ENCODE results near the gene MUC5B. TPM values are rescaled to one million over a fixed set of nuclear protein-coding genes. Genes with fewer than 3 reads are reported as not detected.

MUC5B gene
- total RNA-seq, 4 donors from 2014 or later: 0.04 to 139 (median 1.6) TPM

DNA sequence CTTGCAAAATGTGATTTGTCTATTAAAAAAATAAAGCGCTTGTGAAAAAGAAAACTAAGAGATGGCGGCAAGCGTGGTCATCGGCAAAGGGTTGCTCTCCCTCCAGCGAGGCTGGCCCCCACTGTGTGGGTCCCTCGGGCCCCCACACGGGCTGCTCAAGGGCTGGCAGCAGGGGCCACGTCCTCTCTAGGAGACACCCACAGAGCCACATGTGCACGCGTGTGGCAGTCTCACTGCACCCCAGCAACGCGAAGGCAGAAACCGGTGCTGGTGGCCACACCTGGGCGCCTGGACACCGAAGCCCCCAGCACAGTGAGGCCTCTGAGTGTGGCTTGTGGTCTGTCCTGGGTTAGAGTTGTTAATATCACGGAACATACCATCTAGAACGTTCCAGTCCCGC, 52.2 kb downstream of the MUC5B start:
- no peak for DNase-seq
- 91 to 93% methylated on average over 8 to 10 of the region's 18 CpGs for WGBS, 2 donors
- TF ChIP-seq, protein P1, sequence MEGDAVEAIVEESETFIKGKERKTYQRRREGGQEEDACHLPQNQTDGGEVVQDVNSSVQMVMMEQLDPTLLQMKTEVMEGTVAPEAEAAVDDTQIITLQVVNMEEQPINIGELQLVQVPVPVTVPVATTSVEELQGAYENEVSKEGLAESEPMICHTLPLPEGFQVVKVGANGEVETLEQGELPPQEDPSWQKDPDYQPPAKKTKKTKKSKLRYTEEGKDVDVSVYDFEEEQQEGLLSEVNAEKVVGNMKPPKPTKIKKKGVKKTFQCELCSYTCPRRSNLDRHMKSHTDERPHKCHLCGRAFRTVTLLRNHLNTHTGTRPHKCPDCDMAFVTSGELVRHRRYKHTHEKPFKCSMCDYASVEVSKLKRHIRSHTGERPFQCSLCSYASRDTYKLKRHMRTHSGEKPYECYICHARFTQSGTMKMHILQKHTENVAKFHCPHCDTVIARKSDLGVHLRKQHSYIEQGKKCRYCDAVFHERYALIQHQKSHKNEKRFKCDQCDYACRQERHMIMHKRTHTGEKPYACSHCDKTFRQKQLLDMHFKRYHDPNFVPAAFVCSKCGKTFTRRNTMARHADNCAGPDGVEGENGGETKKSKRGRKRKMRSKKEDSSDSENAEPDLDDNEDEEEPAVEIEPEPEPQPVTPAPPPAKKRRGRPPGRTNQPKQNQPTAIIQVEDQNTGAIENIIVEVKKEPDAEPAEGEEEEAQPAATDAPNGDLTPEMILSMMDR (IDR thresholded peaks at IDR 0.05): no peak
- no peak for TF ChIP-seq POLR2A (IDR thresholded peaks at IDR 0.05)
- Histone ChIP-seq H3K4me1 (peaks cover 0 to 6% (median 0%) of the 10 kb centered on the region in 3 donors), H3K4me3 (no peak overlapping the region), H3K36me3 (peaks cover 8 to 88% (median 21%) of the 10 kb centered on the region in 3 donors), H3K27me3 (no peaks in the 10 kb centered on the region), H3K9me3 (no peaks in the 10 kb centered on the region), H3K27ac (no peak overlapping the region)
- intact Hi-C loops (cut with DNase I): no loop called here

DNA sequence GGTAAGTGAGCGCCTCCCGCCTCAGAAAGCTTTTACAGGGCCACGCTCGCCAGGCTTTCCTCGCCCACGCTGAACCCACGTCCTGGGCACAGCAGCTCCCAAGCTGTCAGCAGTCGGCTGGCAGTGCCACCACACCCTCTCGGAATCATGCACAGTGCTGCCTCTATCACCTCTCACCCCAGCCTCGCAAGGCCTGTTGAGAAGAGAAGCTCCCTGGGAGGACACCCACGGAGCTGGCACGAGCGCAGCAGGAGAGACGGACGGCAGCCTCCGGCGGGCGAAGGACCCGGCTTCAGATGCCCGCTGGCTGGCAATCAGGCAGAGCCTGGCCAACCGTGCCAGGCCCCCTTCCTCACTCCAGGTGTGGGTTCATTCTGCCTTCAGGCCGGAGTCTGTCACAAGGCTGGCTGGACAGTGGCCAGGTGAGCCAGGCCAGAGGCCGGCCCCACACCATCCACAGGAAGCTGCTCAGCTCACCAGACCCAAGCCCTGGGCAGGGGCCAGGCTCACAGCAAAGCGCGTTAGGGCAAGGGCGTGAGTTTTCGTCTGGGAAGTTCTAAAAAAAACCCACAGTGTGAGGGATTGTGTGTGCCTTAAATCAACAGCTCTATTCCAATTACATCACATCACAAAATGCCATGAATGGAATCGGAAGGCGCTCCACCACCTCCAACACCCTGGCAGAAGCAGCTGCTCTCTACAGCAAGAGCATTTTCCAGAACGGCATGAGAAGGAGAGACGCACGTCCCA, 53.4 kb downstream of the MUC5B start:
- 62 to 82% methylated on average over 4 to 10 of the region's 32 CpGs for WGBS, 2 donors
- intact Hi-C loops (cut with DNase I): no loop called here
- H3K4me3 ChIP-seq: no peak overlapping the region
- no peaks in the 10 kb centered on the region for H3K9me3 ChIP-seq
- peaks cover 16 to 100% (median 29%) of the 10 kb centered on the region in 3 donors for H3K36me3 ChIP-seq
- H3K4me1 ChIP-seq: peaks cover 0 to 6% (median 0%) of the 10 kb centered on the region in 3 donors
- TF ChIP-seq, protein P1 (IDR thresholded peaks at IDR 0.05): no peak
- TF ChIP-seq POLR2A (IDR thresholded peaks at IDR 0.05): no peak
- no peaks in the 10 kb centered on the region for H3K27me3 ChIP-seq
- H3K27ac ChIP-seq: peak overlapping the region in 2 of 4 donors; percentile 42 to 55
- no peak for DNase-seq

DNA sequence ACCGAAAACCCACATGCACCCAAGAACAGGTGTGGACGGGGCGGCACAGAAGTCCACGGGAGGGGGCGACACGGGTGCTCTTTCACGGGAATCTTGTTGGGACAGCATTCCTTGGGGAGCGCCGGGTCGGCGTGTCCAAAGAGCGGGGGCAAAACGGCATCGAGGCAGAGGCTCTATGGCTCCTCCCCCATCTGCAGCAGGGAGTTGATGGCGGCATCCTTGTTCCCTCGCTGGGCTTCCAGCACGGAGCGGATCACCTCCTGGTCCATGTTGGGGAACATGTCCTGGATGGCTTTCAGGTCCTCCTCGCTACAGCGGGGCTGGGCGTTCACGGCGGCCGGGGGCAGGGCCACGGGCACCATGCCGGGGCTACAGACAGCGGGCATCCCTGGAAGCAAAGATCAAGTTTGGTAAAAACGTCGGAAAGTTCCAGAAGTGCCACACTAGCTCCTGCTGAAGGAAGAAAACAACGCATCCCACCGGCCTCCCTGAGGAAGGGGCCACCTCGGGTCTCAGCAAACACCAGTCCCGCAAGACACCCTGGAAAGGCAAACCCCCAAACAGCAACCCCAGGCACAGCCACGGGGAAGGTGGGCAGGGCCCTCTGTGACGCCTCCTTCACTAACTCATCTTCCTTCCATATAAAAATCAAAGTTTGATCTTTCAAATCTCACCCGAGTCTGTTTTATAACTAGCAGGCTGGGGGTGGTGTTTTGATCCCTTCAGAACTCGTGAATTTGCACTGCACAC, 54.2 kb downstream of the MUC5B start:
- intact Hi-C loops (cut with DNase I): no loop called here
- Histone ChIP-seq H3K4me3 (no peak overlapping the region), H3K9me3 (no peaks in the 10 kb centered on the region), H3K4me1 (peaks cover 0 to 12% (median 0%) of the 10 kb centered on the region in 3 donors), H3K27ac (no peak overlapping the region), H3K36me3 (peaks cover 16 to 100% (median 33%) of the 10 kb centered on the region in 3 donors), H3K27me3 (no peaks in the 10 kb centered on the region)
- 89 to 90% methylated on average over 13 to 26 of the region's 37 CpGs for WGBS, 2 donors
- TF ChIP-seq, protein P1 (IDR thresholded peaks at IDR 0.05): no peak
- TF ChIP-seq POLR2A (IDR thresholded peaks at IDR 0.05): no peak
- DNase-seq: no peak

DNA sequence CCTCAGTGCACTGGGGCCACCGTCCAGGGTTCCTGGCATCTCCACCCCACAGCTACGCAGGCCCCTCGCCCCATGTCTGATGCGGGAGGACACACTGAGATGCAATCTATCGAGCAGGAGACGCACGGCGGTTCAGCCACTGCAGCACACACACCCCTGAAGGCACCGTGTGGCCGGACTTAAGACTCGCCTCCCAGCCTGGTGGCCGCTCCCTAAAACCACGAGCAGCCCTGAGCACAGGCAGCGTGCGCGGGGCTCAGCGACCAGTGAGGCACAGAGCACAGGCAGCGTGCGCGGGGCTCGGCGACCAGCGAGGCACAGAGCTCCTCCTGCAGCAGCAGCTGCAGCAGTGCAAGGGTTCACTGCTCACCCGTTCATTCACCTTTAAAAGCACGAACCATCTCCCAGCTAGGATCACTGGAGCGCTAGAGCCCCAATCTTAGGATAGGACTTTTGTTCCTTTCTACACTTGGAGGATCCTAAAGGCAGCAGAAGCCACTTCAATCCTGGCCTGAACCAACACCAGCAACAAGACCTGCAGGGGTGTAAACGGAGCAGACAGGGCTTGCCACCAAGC, 55.2 kb downstream of the MUC5B start:
- Histone ChIP-seq H3K36me3 (peaks cover 17 to 100% (median 35%) of the 10 kb centered on the region in 3 donors), H3K9me3 (no peaks in the 10 kb centered on the region), H3K27ac (no peak overlapping the region), H3K27me3 (no peaks in the 10 kb centered on the region), H3K4me1 (peaks cover 0 to 17% (median 0%) of the 10 kb centered on the region in 3 donors), H3K4me3 (no peak overlapping the region)
- no peak for TF ChIP-seq POLR2A (IDR thresholded peaks at IDR 0.05)
- TF ChIP-seq, protein P1 (IDR thresholded peaks at IDR 0.05): no peak
- 91 to 95% methylated on average over 15 to 26 of the region's 27 CpGs for whole genome bisulfite sequencing, 2 donors
- intact Hi-C loops (cut with DNase I): no loop called here
- DNase-seq: no peak

Measured in esophagus squamous epithelium (tissue), 5 donors.